ENCODE data around the gene TMC7. TPM values are rescaled to one million over a fixed set of nuclear protein-coding genes. Genes with fewer than 3 reads are reported as not detected.

The TMC7 gene
- total and polyA plus RNA-seq, 9 donors = 0.15 to 1.1 (median 0.35) TPM; not detected in 1

- no peak for TF ChIP-seq CTCF (IDR thresholded peaks at IDR 0.05)
- no peak for TF ChIP-seq POLR2A (IDR thresholded peaks at IDR 0.05)
- TF ChIP-seq EP300 (IDR thresholded peaks at IDR 0.05) = no peak
- Histone ChIP-seq H3K4me1 (ENCODE audit: insufficient read depth) (no peaks in the 10 kb centered on the region), H3K27ac (no peak overlapping the region), H3K27me3 (no peaks in the 10 kb centered on the region), H3K36me3 (no peaks in the 10 kb centered on the region), H3K9me3 (no peaks in the 10 kb centered on the region), H3K4me3 (no peak overlapping the region)
- no peak for DNase-seq
- intact Hi-C loops (cut with DNase I) = no loop called here
Observed at GRCh38 chr16:18941471-18941870, 42.3 kb upstream of the TMC7 start.

GRCh38 chr16:18942061-18942460 lies 41.7 kb upstream of the TMC7 start:
- H3K4me3 ChIP-seq = no peak overlapping the region
- TF ChIP-seq CTCF (IDR thresholded peaks at IDR 0.05) (no peak), EP300 (IDR thresholded peaks at IDR 0.05) (no peak), POLR2A (IDR thresholded peaks at IDR 0.05) (no peak)
- no peaks in the 10 kb centered on the region for H3K4me1 ChIP-seq (ENCODE audit: insufficient read depth)
- DNase-seq = no peak
- no peaks in the 10 kb centered on the region for H3K27me3 ChIP-seq
- 16 to 43% (median 29%) methylated on average over 1 of the region's 1 CpG for WGBS, 3 donors
- intact Hi-C loops (cut with DNase I) = no loop called here
- no peaks in the 10 kb centered on the region for H3K9me3 ChIP-seq
- H3K27ac ChIP-seq = no peak overlapping the region
- H3K36me3 ChIP-seq = no peaks in the 10 kb centered on the region

GRCh38 chr16:18943414-18943813 lies 40.3 kb upstream of the TMC7 start:
- Histone ChIP-seq H3K9me3 (no peaks in the 10 kb centered on the region), H3K27ac (no peak overlapping the region), H3K36me3 (no peaks in the 10 kb centered on the region), H3K4me1 (ENCODE audit: insufficient read depth) (no peaks in the 10 kb centered on the region), H3K27me3 (no peaks in the 10 kb centered on the region), H3K4me3 (no peak overlapping the region)
- 83 to 85% (median 83%) methylated on average over 7 of the region's 7 CpGs for WGBS, 3 donors
- DNase-seq = no peak
- TF ChIP-seq EP300 (IDR thresholded peaks at IDR 0.05) = no peak
- no peak for TF ChIP-seq POLR2A (IDR thresholded peaks at IDR 0.05)
- no peak for TF ChIP-seq CTCF (IDR thresholded peaks at IDR 0.05)
- intact Hi-C loops (cut with DNase I) = no loop called here

GRCh38 chr16:18945233-18945632 lies 38.5 kb upstream of the TMC7 start:
- H3K36me3 ChIP-seq = no peaks in the 10 kb centered on the region
- WGBS, 3 donors = 70 to 76% (median 75%) methylated on average over 7 of the region's 7 CpGs

More at GRCh38 chr16:18945233-18945632, 38.5 kb upstream of the TMC7 start:
- TF ChIP-seq CTCF (IDR thresholded peaks at IDR 0.05) (no peak), POLR2A (IDR thresholded peaks at IDR 0.05) (no peak), EP300 (IDR thresholded peaks at IDR 0.05) (no peak)
- Histone ChIP-seq H3K27me3 (no peaks in the 10 kb centered on the region), H3K9me3 (no peaks in the 10 kb centered on the region), H3K4me3 (no peak overlapping the region), H3K27ac (no peak overlapping the region), H3K4me1 (ENCODE audit: insufficient read depth) (no peaks in the 10 kb centered on the region)
- no peak for DNase-seq
- intact Hi-C loops (cut with DNase I) = no loop called here

All from ovary (tissue), 9 donors.